Measurements from ENCODE around the gene PPP6R2.

Gene PPP6R2

GRCh38 chr22:50298937-50299784 lies 44.0 kb upstream of the PPP6R2 start:
- TF ChIP-seq CTCF (IDR thresholded peaks at IDR 0.05; ENCODE audit: low read depth, low read length): no peak
- no peak for DNase-seq (ENCODE audit: extremely low read depth, low read depth)

DNA sequence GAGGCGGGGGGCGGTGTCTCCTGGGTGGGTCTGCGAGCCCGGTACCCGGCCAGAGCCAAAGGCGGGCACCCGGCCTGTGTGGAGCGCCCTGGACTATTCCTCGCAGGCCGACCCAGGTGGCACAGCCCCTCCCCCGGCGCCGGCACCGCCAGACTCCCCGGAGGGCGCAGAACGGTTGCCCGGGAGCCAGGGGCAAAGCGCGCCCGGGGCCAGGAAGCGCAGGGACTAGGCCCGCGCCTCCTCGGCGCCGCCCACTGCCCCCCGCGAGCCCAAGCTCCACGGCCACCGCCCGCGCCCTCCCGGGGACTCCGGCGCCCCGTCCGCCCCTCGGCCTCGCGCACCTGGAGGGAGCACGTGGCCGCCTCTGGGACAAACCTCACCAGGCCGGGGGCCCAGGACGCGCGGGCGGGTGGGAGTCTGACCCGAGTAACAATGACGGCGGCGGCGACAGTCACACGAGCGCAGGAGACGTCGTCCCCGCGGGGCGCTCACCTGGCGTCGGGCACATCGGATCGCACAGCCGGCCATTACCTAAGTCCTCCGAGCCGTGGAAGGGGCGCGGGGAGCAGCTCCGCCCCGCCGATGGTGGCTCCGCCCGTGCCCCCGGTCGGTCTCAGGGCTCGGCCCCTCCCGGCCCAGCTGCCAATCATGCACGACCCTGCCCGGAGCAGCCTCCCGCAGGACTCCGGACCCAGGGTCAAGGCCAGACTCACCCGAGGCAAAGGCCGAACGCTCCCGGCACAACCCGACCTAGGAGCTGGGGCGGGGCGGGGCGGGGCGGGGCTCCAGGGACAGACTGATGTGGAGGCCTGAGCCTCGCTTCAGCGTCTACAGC lies 43.1 kb upstream of the PPP6R2 start:
- no peak for DNase-seq (ENCODE audit: extremely low read depth, low read depth)
- TF ChIP-seq CTCF (IDR thresholded peaks at IDR 0.05; ENCODE audit: low read depth, low read length): no peak

DNA sequence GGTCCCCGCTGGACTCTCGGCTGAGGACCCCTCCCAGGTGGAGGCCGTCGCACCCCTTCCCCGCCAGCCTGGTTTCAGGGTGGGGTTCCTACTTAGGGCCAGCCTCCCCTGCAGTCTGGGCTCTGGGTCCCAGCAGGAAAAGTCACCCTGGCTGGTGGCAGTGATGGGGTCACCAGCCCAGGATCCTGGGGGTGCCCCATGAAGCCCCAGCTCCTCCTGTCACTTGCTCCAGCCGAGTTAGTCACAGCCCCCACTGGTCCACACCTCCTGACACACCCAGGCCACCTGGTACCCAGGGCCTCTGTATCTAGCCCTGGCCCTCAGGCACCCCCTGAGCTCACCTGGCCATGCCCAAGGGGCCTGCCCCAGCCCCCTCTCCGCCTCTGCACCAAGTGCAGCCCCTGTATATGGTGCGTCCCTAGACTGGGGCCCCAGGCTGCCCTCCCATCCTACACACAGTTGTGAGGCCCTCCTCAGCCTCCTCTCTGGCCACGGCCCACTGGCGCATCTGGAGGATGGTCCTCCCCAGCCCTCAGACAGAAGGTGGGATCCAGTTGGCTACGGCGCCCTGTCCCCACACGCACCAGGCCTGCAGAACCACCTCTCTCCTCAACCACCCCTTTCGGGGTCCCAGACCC lies 42.4 kb upstream of the PPP6R2 start:
- TF ChIP-seq CTCF (IDR thresholded peaks at IDR 0.05; ENCODE audit: low read depth, low read length): no peak
- DNase-seq (ENCODE audit: extremely low read depth, low read depth): no peak

DNA sequence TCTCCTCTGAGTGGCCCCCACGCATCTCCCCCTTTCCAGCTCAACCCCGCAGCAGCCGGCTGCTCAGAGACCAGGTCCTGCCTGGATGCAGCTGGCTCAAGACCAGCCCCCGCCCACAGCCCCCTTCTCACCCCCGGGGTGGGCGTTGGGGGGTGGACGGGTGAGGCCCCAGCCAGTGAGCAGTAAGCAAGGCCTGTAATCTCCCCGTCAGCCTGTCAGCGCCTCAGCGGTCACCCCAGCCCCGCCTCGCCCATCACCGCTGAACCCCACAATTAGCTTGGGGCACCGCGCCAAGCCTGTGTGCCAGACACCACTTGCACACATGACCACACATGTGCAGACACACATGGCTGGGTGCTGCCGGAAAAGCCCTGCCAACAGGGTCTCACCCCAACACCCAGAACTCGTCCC lies 41.5 kb upstream of the PPP6R2 start:
- no peak for DNase-seq (ENCODE audit: extremely low read depth, low read depth)
- TF ChIP-seq CTCF (IDR thresholded peaks at IDR 0.05; ENCODE audit: low read depth, low read length): no peak

DNA sequence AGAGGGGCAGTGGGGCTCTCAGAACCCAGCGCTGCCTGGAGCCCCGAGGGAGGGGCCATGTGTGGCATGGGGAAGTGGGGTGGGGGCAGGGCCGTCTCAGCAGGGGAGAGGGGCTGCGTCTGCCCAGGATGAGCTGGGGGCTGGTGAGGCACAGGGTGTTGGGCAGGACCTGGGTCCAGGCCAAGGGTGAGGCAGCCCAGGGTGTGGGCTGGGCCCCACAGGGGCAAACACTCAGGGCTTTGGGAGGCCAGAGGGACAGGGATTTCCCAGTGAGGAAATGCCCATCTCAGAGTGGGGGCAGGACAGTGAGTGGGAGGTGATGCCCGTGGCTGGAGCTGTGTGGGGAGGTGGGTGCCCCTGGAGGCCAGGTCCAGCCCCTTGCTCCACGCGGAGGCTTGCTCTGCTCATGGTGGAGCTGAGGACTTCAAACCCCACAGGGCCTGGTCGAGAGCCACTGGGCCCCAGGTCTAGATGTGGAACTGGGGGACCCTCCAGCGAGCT lies 41.0 kb upstream of the PPP6R2 start:
- TF ChIP-seq CTCF (IDR thresholded peaks at IDR 0.05; ENCODE audit: low read depth, low read length): no peak
- DNase-seq (ENCODE audit: extremely low read depth, low read depth): no peak

DNA sequence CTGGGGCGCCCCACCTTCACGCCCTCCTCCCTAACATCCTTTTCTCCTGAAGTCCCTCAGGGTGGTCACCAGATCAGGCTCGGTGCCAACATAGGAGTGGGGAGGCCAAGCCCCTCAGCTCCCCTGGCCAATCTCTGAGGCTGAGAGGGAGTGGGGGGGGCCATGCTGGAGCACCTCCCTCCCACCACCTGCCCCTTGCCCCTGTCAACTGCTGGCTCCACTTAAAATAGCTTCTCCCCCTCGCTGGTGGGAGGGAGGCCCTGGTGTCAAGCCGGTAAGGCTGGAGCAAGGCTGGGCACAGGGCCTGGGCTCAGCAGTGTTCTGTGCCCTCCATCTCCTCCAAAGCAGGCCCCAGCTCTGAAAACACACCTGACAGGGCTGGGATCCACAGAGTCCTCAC lies 40.6 kb upstream of the PPP6R2 start:
- no peak for DNase-seq (ENCODE audit: extremely low read depth, low read depth)
- TF ChIP-seq CTCF (IDR thresholded peaks at IDR 0.05; ENCODE audit: low read depth, low read length): no peak

Data from AG09319 (cell line).